ENCODE data around the gene CHMP6. TPM values are rescaled to one million over a fixed set of nuclear protein-coding genes. Genes with fewer than 3 reads are reported as not detected.

Gene CHMP6
- total and polyA plus RNA-seq, 2 donors, result 6.3 to 30.8 TPM

- Histone ChIP-seq H3K27ac (ENCODE audit: low read depth in 1 of 2, low read length in 1 of 2) (peak overlapping the region; percentile 64 to 66), H3K9me3 (ENCODE audit: control insufficient read depth in 2 of 2, insufficient read depth in 1 of 2, low read length in 1 of 2) (peaks cover 0 to 6% of the 10 kb centered on the region in 2 donors), H3K4me3 (ENCODE audit: low read length in 2 of 2) (no peak overlapping the region), H3K36me3 (ENCODE audit: control insufficient read depth in 2 of 2, insufficient read depth in 2 of 2, low read length in 1 of 2) (no peaks in the 10 kb centered on the region), H3K4me1 (ENCODE audit: control insufficient read depth in 2 of 2, insufficient read depth in 2 of 2, low read length in 2 of 2) (peaks cover 4 to 37% of the 10 kb centered on the region in 2 donors), H3K27me3 (ENCODE audit: control insufficient read depth in 2 of 2, insufficient read depth in 1 of 2, low read length in 1 of 2) (peaks cover 0 to 21% of the 10 kb centered on the region in 2 donors)
- 89% methylated on average over 19 of the region's 19 CpGs for WGBS
- DNase-seq (ENCODE audit: low read depth in 6 of 9, low spot score in 9 of 9), result no peak
Measured at GRCh38 chr17:81021531-81022343, 30.1 kb downstream of the CHMP6 start.

GRCh38 chr17:81022344-81022676, 30.7 kb downstream of the CHMP6 start:
- Histone ChIP-seq H3K4me1 (ENCODE audit: control insufficient read depth in 2 of 2, insufficient read depth in 2 of 2, low read length in 2 of 2) (peaks cover 4 to 35% of the 10 kb centered on the region in 2 donors), H3K36me3 (ENCODE audit: control insufficient read depth in 2 of 2, insufficient read depth in 2 of 2, low read length in 1 of 2) (no peaks in the 10 kb centered on the region), H3K9me3 (ENCODE audit: control insufficient read depth in 2 of 2, insufficient read depth in 1 of 2, low read length in 1 of 2) (peaks cover 1 to 2% of the 10 kb centered on the region in 2 donors), H3K27me3 (ENCODE audit: control insufficient read depth in 2 of 2, insufficient read depth in 1 of 2, low read length in 1 of 2) (peaks cover 0 to 27% of the 10 kb centered on the region in 2 donors), H3K27ac (ENCODE audit: low read depth in 1 of 2, low read length in 1 of 2) (peak overlapping the region in 1 of 2 donors; percentile 57), H3K4me3 (ENCODE audit: low read length in 2 of 2) (no peak overlapping the region)
- no peak for DNase-seq (ENCODE audit: low read depth in 6 of 9, low spot score in 9 of 9)
- WGBS, result 98% methylated on average over 6 of the region's 6 CpGs

GRCh38 chr17:81025065-81025740, 33.6 kb downstream of the CHMP6 start:
- H3K4me1 ChIP-seq (ENCODE audit: control insufficient read depth in 2 of 2, insufficient read depth in 2 of 2, low read length in 2 of 2), result peaks cover 0 to 25% of the 10 kb centered on the region in 2 donors
- no peak for DNase-seq (ENCODE audit: low read depth in 6 of 9, low spot score in 9 of 9)
- H3K27me3 ChIP-seq (ENCODE audit: control insufficient read depth in 2 of 2, insufficient read depth in 1 of 2, low read length in 1 of 2), result peaks cover 6 to 41% of the 10 kb centered on the region in 2 donors

GRCh38 chr17:81025741-81026129, 34.1 kb downstream of the CHMP6 start:
- no peaks in the 10 kb centered on the region for H3K36me3 ChIP-seq (ENCODE audit: control insufficient read depth in 2 of 2, insufficient read depth in 2 of 2, low read length in 1 of 2)
- H3K27ac ChIP-seq (ENCODE audit: low read depth in 1 of 2, low read length in 1 of 2), result no peak overlapping the region
- no peak for DNase-seq (ENCODE audit: low read depth in 6 of 9, low spot score in 9 of 9)
- peaks cover 0 to 1% of the 10 kb centered on the region in 2 donors for H3K9me3 ChIP-seq (ENCODE audit: control insufficient read depth in 2 of 2, insufficient read depth in 1 of 2, low read length in 1 of 2)
- WGBS, result 91% methylated on average over 22 of the region's 22 CpGs
- H3K4me3 ChIP-seq (ENCODE audit: low read length in 2 of 2), result no peak overlapping the region
- H3K4me1 ChIP-seq (ENCODE audit: control insufficient read depth in 2 of 2, insufficient read depth in 2 of 2, low read length in 2 of 2), result peaks cover 0 to 21% of the 10 kb centered on the region in 2 donors
- peaks cover 6 to 41% of the 10 kb centered on the region in 2 donors for H3K27me3 ChIP-seq (ENCODE audit: control insufficient read depth in 2 of 2, insufficient read depth in 1 of 2, low read length in 1 of 2)

More at GRCh38 chr17:81025065-81025740, 33.6 kb downstream of the CHMP6 start:
- peaks cover 0 to 1% of the 10 kb centered on the region in 2 donors for H3K9me3 ChIP-seq (ENCODE audit: control insufficient read depth in 2 of 2, insufficient read depth in 1 of 2, low read length in 1 of 2)
- 96% methylated on average over 16 of the region's 16 CpGs for WGBS
- no peak overlapping the region for H3K27ac ChIP-seq (ENCODE audit: low read depth in 1 of 2, low read length in 1 of 2)
- no peaks in the 10 kb centered on the region for H3K36me3 ChIP-seq (ENCODE audit: control insufficient read depth in 2 of 2, insufficient read depth in 2 of 2, low read length in 1 of 2)
- no peak overlapping the region for H3K4me3 ChIP-seq (ENCODE audit: low read length in 2 of 2)

GRCh38 chr17:81026266-81027036, 34.8 kb downstream of the CHMP6 start:
- H3K4me3 ChIP-seq (ENCODE audit: low read length in 2 of 2), result no peak overlapping the region
- H3K9me3 ChIP-seq (ENCODE audit: control insufficient read depth in 2 of 2, insufficient read depth in 1 of 2, low read length in 1 of 2), result peaks cover 0 to 1% of the 10 kb centered on the region in 2 donors
- peaks cover 6 to 41% of the 10 kb centered on the region in 2 donors for H3K27me3 ChIP-seq (ENCODE audit: control insufficient read depth in 2 of 2, insufficient read depth in 1 of 2, low read length in 1 of 2)
- 88% methylated on average over 31 of the region's 31 CpGs for WGBS
- H3K27ac ChIP-seq (ENCODE audit: low read depth in 1 of 2, low read length in 1 of 2), result no peak overlapping the region
- H3K36me3 ChIP-seq (ENCODE audit: control insufficient read depth in 2 of 2, insufficient read depth in 2 of 2, low read length in 1 of 2), result no peaks in the 10 kb centered on the region
- no peak for DNase-seq (ENCODE audit: low read depth in 6 of 9, low spot score in 9 of 9)
- H3K4me1 ChIP-seq (ENCODE audit: control insufficient read depth in 2 of 2, insufficient read depth in 2 of 2, low read length in 2 of 2), result peaks cover 0 to 21% of the 10 kb centered on the region in 2 donors

GRCh38 chr17:81027038-81027437, 35.4 kb downstream of the CHMP6 start:
- no peaks in the 10 kb centered on the region for H3K36me3 ChIP-seq (ENCODE audit: control insufficient read depth in 2 of 2, insufficient read depth in 2 of 2, low read length in 1 of 2)
- H3K4me1 ChIP-seq (ENCODE audit: control insufficient read depth in 2 of 2, insufficient read depth in 2 of 2, low read length in 2 of 2), result peaks cover 0 to 22% of the 10 kb centered on the region in 2 donors
- H3K4me3 ChIP-seq (ENCODE audit: low read length in 2 of 2), result no peak overlapping the region
- peaks cover 0 to 1% of the 10 kb centered on the region in 2 donors for H3K9me3 ChIP-seq (ENCODE audit: control insufficient read depth in 2 of 2, insufficient read depth in 1 of 2, low read length in 1 of 2)
- H3K27ac ChIP-seq (ENCODE audit: low read depth in 1 of 2, low read length in 1 of 2), result no peak overlapping the region
- DNase-seq (ENCODE audit: low read depth in 6 of 9, low spot score in 9 of 9), result no peak
- peaks cover 6 to 41% of the 10 kb centered on the region in 2 donors for H3K27me3 ChIP-seq (ENCODE audit: control insufficient read depth in 2 of 2, insufficient read depth in 1 of 2, low read length in 1 of 2)
- 92% methylated on average over 15 of the region's 15 CpGs for WGBS

- peaks cover 0 to 1% of the 10 kb centered on the region in 2 donors for H3K9me3 ChIP-seq (ENCODE audit: control insufficient read depth in 2 of 2, insufficient read depth in 1 of 2, low read length in 1 of 2)
- H3K27ac ChIP-seq (ENCODE audit: low read depth in 1 of 2, low read length in 1 of 2), result no peak overlapping the region
- DNase-seq (ENCODE audit: low read depth in 6 of 9, low spot score in 9 of 9), result no peak
Measured at GRCh38 chr17:81027591-81028505, 36.2 kb downstream of the CHMP6 start.

GRCh38 chr17:81028506-81028858, 36.8 kb downstream of the CHMP6 start:
- Histone ChIP-seq H3K27ac (ENCODE audit: low read depth in 1 of 2, low read length in 1 of 2) (no peak overlapping the region), H3K4me3 (ENCODE audit: low read length in 2 of 2) (no peak overlapping the region), H3K36me3 (ENCODE audit: control insufficient read depth in 2 of 2, insufficient read depth in 2 of 2, low read length in 1 of 2) (no peaks in the 10 kb centered on the region), H3K27me3 (ENCODE audit: control insufficient read depth in 2 of 2, insufficient read depth in 1 of 2, low read length in 1 of 2) (peaks cover 9 to 44% of the 10 kb centered on the region in 2 donors), H3K9me3 (ENCODE audit: control insufficient read depth in 2 of 2, insufficient read depth in 1 of 2, low read length in 1 of 2) (peaks cover 0 to 1% of the 10 kb centered on the region in 2 donors), H3K4me1 (ENCODE audit: control insufficient read depth in 2 of 2, insufficient read depth in 2 of 2, low read length in 2 of 2) (peaks cover 2 to 27% of the 10 kb centered on the region in 2 donors)
- 44% methylated on average over 12 of the region's 12 CpGs for WGBS
- no peak for DNase-seq (ENCODE audit: low read depth in 6 of 9, low spot score in 9 of 9)

More at GRCh38 chr17:81027591-81028505, 36.2 kb downstream of the CHMP6 start:
- peaks cover 6 to 41% of the 10 kb centered on the region in 2 donors for H3K27me3 ChIP-seq (ENCODE audit: control insufficient read depth in 2 of 2, insufficient read depth in 1 of 2, low read length in 1 of 2)
- H3K4me3 ChIP-seq (ENCODE audit: low read length in 2 of 2), result no peak overlapping the region
- H3K36me3 ChIP-seq (ENCODE audit: control insufficient read depth in 2 of 2, insufficient read depth in 2 of 2, low read length in 1 of 2), result no peaks in the 10 kb centered on the region
- 60% methylated on average over 37 of the region's 37 CpGs for WGBS
- H3K4me1 ChIP-seq (ENCODE audit: control insufficient read depth in 2 of 2, insufficient read depth in 2 of 2, low read length in 2 of 2), result peaks cover 0 to 22% of the 10 kb centered on the region in 2 donors

All from thymus (tissue), 11 donors.